Activated CD8-positive, alpha-beta memory T cell treated with anti-CD3 and anti-CD28 coated beads for 4 hours (primary cell): ENCODE data around the gene PDE6C.

Experiments
- DNase-seq, 2 donors: peaks; one replicate each; pipeline ENCODE4 v3.0.0-alpha.2; 2020; ENCODE audit warnings: low read depth in 2 of 2

PDE6C gene

DNA sequence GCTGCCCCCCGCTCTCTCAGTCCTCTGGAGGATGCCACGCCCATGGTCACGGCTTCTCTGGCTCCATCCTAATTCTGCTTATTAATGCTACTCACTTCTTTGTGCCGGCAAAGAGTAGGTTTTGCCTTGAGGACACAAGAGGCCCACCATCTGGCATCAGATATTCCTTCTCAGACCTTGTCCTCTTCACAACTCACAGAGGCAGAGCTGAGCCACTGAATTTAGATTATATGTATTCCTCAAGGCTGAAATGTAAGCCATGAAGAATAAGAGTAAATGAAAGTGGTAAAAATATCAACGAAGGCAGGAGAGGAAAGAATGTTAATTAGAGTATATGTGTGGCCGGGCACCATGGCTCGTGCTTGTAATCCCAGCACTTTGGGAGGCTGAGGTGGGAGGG lies 17.8 kb upstream of the PDE6C start:
- no peak for DNase-seq

DNA sequence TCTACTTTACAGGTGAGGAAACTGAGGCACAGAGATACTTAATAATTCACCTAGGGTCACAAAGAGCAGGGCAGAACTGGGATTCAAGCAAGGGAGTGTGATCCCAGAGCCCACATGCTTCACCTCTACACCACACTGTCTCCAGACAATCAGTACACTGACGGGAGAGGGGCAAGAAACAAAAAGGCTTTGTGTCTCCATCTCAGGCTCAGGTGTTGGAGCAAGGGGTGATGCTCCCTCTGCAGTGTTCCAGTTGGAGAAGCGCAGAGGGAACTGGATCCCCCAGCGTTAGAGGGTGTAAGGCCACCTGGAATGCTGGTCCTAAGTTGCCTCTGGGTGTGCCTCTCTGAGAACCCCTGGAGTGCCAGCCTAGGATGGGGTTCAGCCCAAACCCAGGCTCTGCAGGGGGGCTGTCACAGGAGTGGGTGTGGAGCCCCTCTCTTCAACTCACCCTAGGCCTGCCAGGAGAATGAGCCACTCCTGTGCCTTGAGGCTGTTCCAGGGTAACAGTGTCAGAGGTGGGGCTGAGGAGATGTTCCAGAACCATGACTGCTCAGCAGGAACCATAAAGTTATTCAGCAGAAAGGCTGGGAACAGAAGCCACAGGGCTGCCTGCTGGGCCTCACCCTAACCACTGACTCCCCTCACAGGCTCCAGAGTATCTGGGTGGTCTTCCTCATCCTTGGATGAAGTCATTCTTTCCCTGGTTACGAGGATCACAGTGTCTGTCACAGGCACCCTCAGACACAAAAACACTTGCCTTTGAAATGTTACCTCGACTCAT lies 16.8 kb upstream of the PDE6C start:
- no peak for DNase-seq

- no peak for DNase-seq
Observed at GRCh38 chr10:93596539-93596938, 15.8 kb upstream of the PDE6C start.

- DNase-seq: no peak
Observed at GRCh38 chr10:93597075-93597599, 15.2 kb upstream of the PDE6C start.

GRCh38 chr10:93598157-93598556 lies 14.2 kb upstream of the PDE6C start:
- DNase-seq: no peak

DNA sequence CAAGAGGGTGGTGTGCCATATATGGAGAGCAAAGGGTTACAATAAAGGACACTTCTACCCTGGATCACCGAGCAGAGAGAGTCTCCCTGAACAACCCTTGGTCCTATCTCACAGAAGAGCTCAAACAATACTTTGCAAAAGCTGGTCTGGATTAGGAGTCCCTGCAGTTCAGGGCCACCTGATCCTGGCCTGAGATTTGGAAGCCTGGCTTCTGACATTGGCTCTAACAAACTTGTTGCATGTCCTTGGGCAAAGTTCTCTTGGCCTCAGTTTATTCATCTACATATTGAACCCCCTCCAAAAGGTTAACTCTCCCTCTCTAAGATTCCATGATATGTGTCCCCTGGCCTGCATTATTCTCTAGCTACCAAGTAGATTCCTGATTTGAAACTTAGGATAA lies 13.0 kb upstream of the PDE6C start:
- DNase-seq: no peak

- no peak for DNase-seq
Observed at GRCh38 chr10:93599778-93600177, 12.6 kb upstream of the PDE6C start.

DNA sequence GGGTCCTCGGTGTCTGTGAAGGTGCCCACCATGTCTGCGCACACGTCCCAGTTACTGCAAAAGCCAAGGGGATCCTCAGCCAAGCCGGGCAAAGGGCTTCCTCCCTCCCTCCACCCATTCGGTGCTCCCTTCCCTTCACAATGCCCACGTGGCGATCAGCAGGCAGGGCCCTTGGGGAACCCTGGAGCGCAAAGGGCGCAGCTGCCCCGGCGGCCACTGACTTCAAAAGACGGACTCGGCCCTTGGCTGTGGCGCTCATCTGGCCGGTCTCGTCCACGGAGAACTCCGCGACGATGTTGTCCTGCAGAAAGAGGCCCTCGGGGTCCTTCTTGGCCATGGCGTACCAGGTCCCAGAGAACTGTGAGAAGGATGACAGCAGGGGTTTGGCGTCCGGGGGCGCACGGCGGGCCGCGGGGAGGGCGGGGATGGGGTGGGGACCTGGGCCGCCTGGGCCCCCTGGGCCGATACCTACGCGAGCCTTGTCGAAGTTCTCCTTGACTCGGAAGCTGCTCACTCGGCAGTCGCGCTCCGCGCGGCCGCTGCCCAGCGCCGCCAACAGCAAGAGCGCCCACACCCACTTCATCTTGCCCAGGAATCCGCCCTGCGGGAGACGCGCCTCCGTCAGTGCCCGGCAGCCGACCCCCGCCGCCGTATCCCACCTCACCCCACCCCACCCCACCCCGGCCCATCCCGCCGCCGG lies 11.7 kb upstream of the PDE6C start:
- no peak for DNase-seq

DNA sequence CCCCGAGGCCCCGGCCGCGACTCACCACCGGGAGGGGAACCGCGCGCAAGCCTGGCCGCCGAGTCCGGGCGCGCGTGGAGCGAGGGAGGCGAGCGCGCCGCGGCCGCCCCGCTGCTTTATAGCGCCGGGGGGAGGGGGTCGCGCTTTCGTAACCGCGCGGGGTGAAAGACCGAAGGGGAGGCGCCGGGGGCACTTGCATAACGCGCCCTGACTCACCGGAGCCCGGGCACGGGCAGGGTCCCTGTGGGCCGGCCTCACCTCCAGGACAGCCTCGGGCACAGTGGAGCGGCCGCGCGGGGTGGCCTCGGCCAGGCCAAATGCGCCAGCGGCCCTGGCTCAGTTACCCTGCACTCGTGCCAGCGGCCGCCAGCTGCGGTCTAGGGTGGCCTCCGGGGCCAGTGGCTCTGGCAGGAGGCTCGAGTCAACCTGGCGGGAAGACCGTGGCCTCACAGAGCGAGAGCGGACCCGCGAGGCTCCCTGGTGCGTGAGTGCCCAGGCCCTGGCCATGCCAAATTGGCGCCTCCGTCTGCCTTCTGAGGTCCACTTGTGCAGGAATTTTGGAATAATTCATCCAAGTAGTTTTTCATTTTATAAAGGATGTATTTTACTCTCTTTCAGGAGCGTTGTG lies 11.1 kb upstream of the PDE6C start, which contains the start of gene RBP4:
RBP4 (minus strand) TSS at position 90 of the 628 bp plus-strand sequence. CDS start 207 bp downstream, outside the sequence.
- DNase-seq: no peak

GRCh38 chr10:93601774-93602162 lies 10.6 kb upstream of the PDE6C start:
- no peak for DNase-seq

DNA sequence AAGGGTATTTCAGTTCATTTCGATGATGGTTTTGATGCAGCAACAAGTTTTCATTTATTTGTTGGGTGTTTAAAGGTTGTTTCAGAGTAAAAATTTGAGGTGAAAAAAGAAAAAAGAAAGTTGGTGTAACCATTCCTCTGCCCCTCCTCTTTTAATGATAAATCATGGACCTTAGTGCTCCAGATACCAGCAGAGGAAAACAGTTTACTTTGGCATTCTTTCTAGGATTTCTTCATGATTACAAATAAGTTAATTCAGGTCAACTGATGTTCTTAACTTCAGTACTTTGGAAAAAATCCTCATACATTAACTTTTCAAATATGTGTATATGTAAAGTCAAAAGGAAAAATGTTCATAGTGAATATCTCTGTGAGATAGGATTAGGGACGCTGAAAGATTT lies 9.3 kb upstream of the PDE6C start:
- no peak for DNase-seq

GRCh38 chr10:93604146-93604545 lies 8.2 kb upstream of the PDE6C start:
- DNase-seq: no peak

DNA sequence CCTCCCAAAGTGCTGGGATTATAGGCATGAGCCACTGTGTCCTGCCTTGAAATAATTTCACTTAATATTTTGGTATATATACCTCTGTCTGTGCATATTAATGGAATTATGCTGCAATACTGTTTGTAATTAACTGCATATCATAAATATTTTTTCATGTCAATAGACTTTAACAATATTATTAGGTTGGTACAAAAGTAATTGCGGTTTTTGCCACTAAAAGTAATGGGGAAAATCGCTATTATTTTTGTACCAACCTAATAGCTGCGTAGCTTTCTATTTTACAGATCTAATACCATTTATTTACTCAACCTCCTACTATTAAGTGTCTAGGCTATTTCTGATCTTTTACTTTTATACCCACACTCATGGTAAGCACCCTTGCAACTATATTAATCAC lies 3.9 kb upstream of the PDE6C start:
- DNase-seq: no peak

- no peak for DNase-seq
Observed at GRCh38 chr10:93613126-93613525, 789 bp downstream of the PDE6C start.

GRCh38 chr10:93614101-93614825 lies 1.9 kb downstream of the PDE6C start:
- DNase-seq: no peak

- DNase-seq: no peak
Observed at GRCh38 chr10:93615576-93616235, 3.4 kb downstream of the PDE6C start.

- no peak for DNase-seq
Observed at GRCh38 chr10:93620925-93621324, 8.6 kb downstream of the PDE6C start.

DNA sequence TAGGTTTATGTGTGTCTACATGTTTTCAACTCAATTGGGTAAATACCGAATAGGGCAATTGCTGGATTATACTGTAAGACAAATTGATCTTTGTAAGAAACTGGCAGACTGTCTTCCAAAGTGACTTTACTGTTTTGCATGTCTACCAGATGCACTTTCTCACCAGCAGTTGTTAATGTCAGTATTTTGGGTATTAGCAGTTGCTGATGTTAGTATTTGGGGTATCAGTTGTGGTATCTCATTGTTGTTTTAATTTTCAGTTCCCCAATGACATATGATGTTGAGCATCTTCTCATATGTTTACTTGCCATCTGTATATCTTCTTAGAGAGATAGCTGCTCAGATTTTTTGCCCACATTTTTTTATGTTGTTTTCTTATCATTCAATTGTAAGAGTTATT lies 10.6 kb downstream of the PDE6C start:
- no peak for DNase-seq

GRCh38 chr10:93628858-93629257 lies 16.5 kb downstream of the PDE6C start:
- no peak for DNase-seq

GRCh38 chr10:93629647-93630305 lies 17.4 kb downstream of the PDE6C start:
- no peak for DNase-seq
